Motor neuron (in vitro differentiated cells): Measurements from ENCODE around the gene HNRNPK. TPM values are rescaled to one million over a fixed set of nuclear protein-coding genes. Genes with fewer than 3 reads are reported as not detected.

ENCODE experiments used
- ATAC-seq, 8 experiments: fragments of 200-7000 bp; cut with Tn5 transposase; replicated peaks in 6 of 8; 2 replicates each; pipeline ENCODE4 v1.8.0; 2021; ENCODE audit warnings: mild to moderate bottlenecking in 8 of 8, moderate library complexity in 8 of 8
- H3K27ac ChIP-seq, 2 donors: fragments of 250-450 bp; sonication (Bioruptor Pico); 2 replicates each; pipeline ENCODE4 v1.9.0; 2021; ENCODE audit warnings: antibody characterized with exemption in 2 of 2, mild to moderate bottlenecking in 2 of 2, moderate library complexity in 1 of 2
- H3K4me1 ChIP-seq, 2 donors: fragments of 250-450 bp; sonication (Bioruptor Pico); replicated peaks in 1 of 2; 2 replicates each; pipeline ENCODE4 v1.6.1; 2021; ENCODE audit warnings: antibody characterized with exemption in 2 of 2, mild to moderate bottlenecking in 2 of 2, moderate library complexity in 1 of 2
- H3K4me3 ChIP-seq, 5 donors: fragments of 250-450 bp; sonication (Bioruptor Pico); 2 replicates each; pipeline ENCODE4 v1.9.0; 2021; ENCODE audit warnings: antibody characterized with exemption in 5 of 5, mild to moderate bottlenecking in 5 of 5, moderate library complexity in 4 of 5
- WGBS, 10 experiments: fragments of 450-650 bp; shearing (Covaris generic); methylation state at CpG; one replicate each; pipeline ENCODE4 v1.0.0; 2022; 5-methylcytosine and 5-hydroxymethylcytosine counted together
- in situ Hi-C, 9 experiments: fragments of 400-800 bp; cut with MboI; loops; one replicate each; pipeline ENCODE4 v1.15.0; 2021; ENCODE audit warnings: low sequenced_read_pairs in 9 of 9, low pct_unique_long_range_greater_than_20kb in 2 of 9; ENCODE audit not compliant: unreplicated experiment in 9 of 9
- total RNA-seq, 8 experiments: library from RNA; unstranded; fragments of 300-600 nt; gene quantifications; 2 replicates each; pipeline versions ENCODE4 v1.2.3 to v1.2.4, GENCODE V29; 2022

The HNRNPK gene
- total RNA-seq, 8 experiments from 2014 or later, result 405 to 918 (median 496) TPM

GRCh38 chr9:83920469-83920926, 59.5 kb downstream of the HNRNPK start:
- Histone ChIP-seq H3K27ac (peak overlapping the region; percentile 90 to 95), H3K4me3 (peak overlapping the region; percentile 69 to 94 (median 89)), H3K4me1 (peaks cover 0 to 3% of the 10 kb centered on the region in 2 donors)
- WGBS, 10 experiments, result 0 to 13% (median 3%) methylated on average over 4 to 15 of the region's 16 CpGs; no CpG with 5 or more reads in 2 of the 10 experiments
- ATAC-seq, result peak in 2 of 8 experiments; percentile 7 to 25
- in situ Hi-C loops, result loop anchor here in 2 of 9 experiments (25.0 kb wide), 2 partner anchors 208 to 308 kb away; partner anchors contain the start of genes IDNK (in 1 of the 2) and UBQLN1 (in 1 of the 2)

DNA sequence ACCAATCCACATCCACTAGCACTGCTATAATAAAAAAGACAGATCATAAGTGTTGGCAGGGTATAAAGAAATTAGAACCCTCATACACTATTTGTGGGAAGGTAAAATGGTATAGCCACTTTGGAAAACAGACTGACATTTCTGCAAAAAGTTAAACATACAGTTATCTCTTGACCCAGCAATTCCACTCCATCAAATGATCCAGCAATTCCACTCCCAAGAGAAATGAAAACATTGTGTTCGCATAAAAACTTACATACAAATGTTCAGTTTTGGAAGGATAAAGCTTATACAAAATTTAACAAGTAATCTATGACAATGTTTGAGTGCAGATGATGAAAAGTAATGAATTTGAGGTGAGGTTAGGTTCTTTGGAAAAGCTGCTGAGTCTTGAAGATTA, 60.9 kb downstream of the HNRNPK start:
- Histone ChIP-seq H3K4me3 (no peak overlapping the region), H3K27ac (no peak overlapping the region), H3K4me1 (peaks cover 0 to 3% of the 10 kb centered on the region in 2 donors)
- 100% methylated on average over 1 of the region's 1 CpG; no CpG with 5 or more reads in 2 of the 10 experiments for WGBS, 10 experiments
- in situ Hi-C loops, result loop anchor here in 2 of 9 experiments (25.0 kb wide), 2 partner anchors 207 to 307 kb away; partner anchors contain the start of genes IDNK (in 1 of the 2) and UBQLN1 (in 1 of the 2)
- ATAC-seq, result no peak

Other genes starting within 250 kb of the HNRNPK start
- gene GKAP1, start 162.4 kb downstream of the HNRNPK start, total RNA-seq, result 10 to 100 TPM in 5 of 8 experiments, 1 to 10 TPM in 3; 1.3 to 20.9 (median 14.4) TPM
- 10 to 100 TPM in 2 of 8 experiments, 1 to 10 TPM in 6; 3.3 to 18.6 (median 8.8) TPM for gene KIF27, start 58.8 kb downstream of the HNRNPK start, total RNA-seq
- gene RMI1, start 590 bp upstream of the HNRNPK start, total RNA-seq, result 10 to 100 TPM in 4 of 8 experiments, 1 to 10 TPM in 4; 1.9 to 19.4 (median 7.6) TPM